SK-N-SH treated with all-trans-retinoic acid at 6 μM for 48 hours (cell line): ENCODE data around the gene PNMA3.
"Not testable (repeated sequence)": the region's sequence is repeated elsewhere in the genome, so short reads cannot be mapped to it uniquely, and the experiment has no call there.

ENCODE experiments used
- BACH2 ChIP-seq: fragments of 250-450 bp; sonication (Bioruptor Pico); IDR thresholded peaks from 2 replicates; pipeline ENCODE4 v1.9.0; 2021; ENCODE audit warnings: mild to moderate bottlenecking, borderline replicate concordance
- CSDC2 ChIP-seq: fragments of 250-450 bp; sonication (Bioruptor Pico); IDR thresholded peaks from 2 replicates; pipeline ENCODE4 v1.5.0; 2020; ENCODE audit warnings: mild to moderate bottlenecking, moderate library complexity
- ISL1 ChIP-seq: fragments of 250-450 bp; sonication (Bioruptor Pico); IDR thresholded peaks from 2 replicates; pipeline ENCODE4 v2.1.2; 2022; ENCODE audit warnings: mild to moderate bottlenecking, moderate library complexity
- PPARA ChIP-seq: fragments of 250-450 bp; sonication (Bioruptor Pico); IDR thresholded peaks from 2 replicates; pipeline ENCODE4 v1.5.0; 2020; ENCODE audit warnings: mild to moderate bottlenecking, borderline replicate concordance
- SNAI2 ChIP-seq: fragments of 250-450 bp; sonication (Bioruptor Pico); IDR thresholded peaks from 2 replicates; pipeline ENCODE4 v1.5.0; 2020; ENCODE audit warnings: mild to moderate bottlenecking, moderate library complexity
- TSHZ2 ChIP-seq: fragments of 250-450 bp; sonication (Bioruptor Pico); IDR thresholded peaks from 2 replicates; pipeline ENCODE4 v1.5.0; 2020; ENCODE audit warnings: mild to moderate bottlenecking, moderate library complexity
- ZC3H10 ChIP-seq: fragments of 250-450 bp; sonication (Bioruptor Pico); IDR thresholded peaks from 2 replicates; pipeline ENCODE4 v1.5.1; 2021; ENCODE audit warnings: mild to moderate bottlenecking, moderate library complexity
- ZFP3 ChIP-seq: fragments of 250-450 bp; sonication (Bioruptor Pico); IDR thresholded peaks from 2 replicates; pipeline ENCODE4 v1.5.0; 2020; ENCODE audit warnings: mild to moderate bottlenecking, moderate library complexity
- ZFP30 ChIP-seq: fragments of 450-650 bp; formaldehyde crosslinking; IDR thresholded peaks from 2 replicates; pipeline ENCODE4 v1.5.0; 2022; ENCODE audit warnings: mild to moderate bottlenecking, moderate library complexity
- ZNF565 ChIP-seq: fragments of 450-650 bp; formaldehyde crosslinking; conservative IDR thresholded peaks from 2 replicates; pipeline ENCODE4 v1.5.0; 2020; ENCODE audit warnings: low read depth, mild to moderate bottlenecking, moderate library complexity
- TF ChIP-seq, protein P1 (sequence below): fragments of 250-450 bp; sonication (Bioruptor Pico); IDR thresholded peaks from 2 replicates; pipeline ENCODE4 v1.5.1; 2020; ENCODE audit warnings: low read depth, mild to moderate bottlenecking, moderate library complexity
- TF ChIP-seq, protein P2 (sequence below): fragments of 250-450 bp; sonication (Bioruptor Pico); IDR thresholded peaks from 2 replicates; pipeline ENCODE4 v1.8.0; 2020; ENCODE audit warnings: mild to moderate bottlenecking, moderate library complexity, borderline replicate concordance

GRCh38 chrX:153104959-153105358, 48.7 kb downstream of the PNMA3 start:
- not testable (repeated sequence) for TF ChIP-seq ZFP30 (CRISPR knock-in tag); ISL1 (CRISPR knock-in tag); TSHZ2 (CRISPR knock-in tag); ZFP3 (CRISPR knock-in tag); ZC3H10; PPARA (CRISPR knock-in tag); SNAI2; ZNF565; CSDC2 (CRISPR knock-in tag); BACH2 (CRISPR knock-in tag)
- TF ChIP-seq, protein P1, sequence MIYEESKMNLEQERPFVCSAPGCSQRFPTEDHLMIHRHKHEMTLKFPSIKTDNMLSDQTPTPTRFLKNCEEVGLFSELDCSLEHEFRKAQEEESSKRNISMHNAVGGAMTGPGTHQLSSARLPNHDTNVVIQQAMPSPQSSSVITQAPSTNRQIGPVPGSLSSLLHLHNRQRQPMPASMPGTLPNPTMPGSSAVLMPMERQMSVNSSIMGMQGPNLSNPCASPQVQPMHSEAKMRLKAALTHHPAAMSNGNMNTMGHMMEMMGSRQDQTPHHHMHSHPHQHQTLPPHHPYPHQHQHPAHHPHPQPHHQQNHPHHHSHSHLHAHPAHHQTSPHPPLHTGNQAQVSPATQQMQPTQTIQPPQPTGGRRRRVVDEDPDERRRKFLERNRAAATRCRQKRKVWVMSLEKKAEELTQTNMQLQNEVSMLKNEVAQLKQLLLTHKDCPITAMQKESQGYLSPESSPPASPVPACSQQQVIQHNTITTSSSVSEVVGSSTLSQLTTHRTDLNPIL, result not testable (repeated sequence)
- TF ChIP-seq, protein P2, sequence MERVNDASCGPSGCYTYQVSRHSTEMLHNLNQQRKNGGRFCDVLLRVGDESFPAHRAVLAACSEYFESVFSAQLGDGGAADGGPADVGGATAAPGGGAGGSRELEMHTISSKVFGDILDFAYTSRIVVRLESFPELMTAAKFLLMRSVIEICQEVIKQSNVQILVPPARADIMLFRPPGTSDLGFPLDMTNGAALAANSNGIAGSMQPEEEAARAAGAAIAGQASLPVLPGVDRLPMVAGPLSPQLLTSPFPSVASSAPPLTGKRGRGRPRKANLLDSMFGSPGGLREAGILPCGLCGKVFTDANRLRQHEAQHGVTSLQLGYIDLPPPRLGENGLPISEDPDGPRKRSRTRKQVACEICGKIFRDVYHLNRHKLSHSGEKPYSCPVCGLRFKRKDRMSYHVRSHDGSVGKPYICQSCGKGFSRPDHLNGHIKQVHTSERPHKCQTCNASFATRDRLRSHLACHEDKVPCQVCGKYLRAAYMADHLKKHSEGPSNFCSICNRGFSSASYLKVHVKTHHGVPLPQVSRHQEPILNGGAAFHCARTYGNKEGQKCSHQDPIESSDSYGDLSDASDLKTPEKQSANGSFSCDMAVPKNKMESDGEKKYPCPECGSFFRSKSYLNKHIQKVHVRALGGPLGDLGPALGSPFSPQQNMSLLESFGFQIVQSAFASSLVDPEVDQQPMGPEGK (CRISPR knock-in tag), result not testable (repeated sequence)
